Activated CD8-positive, alpha-beta memory T cell treated with anti-CD3 and anti-CD28 coated beads, Interleukin-2, amount 10 ng/mL, durations not matched to agents 7 days and 5 days (primary cell): Measurements from ENCODE around the gene NIPAL3. TPM values are rescaled to one million over a fixed set of nuclear protein-coding genes. Genes with fewer than 3 reads are reported as not detected.
A peak's percentile ranks its signal among the peaks of the same experiment; 100 is the strongest.

Source experiments
- ATAC-seq: fragments of 150-1000 bp; cut with Tn5 transposase; one replicate; pipeline ENCODE4 v1.10.0; 2021; ENCODE audit warnings: moderate library complexity
- CTCF ChIA-PET: fragments of 350-600 bp; sonication (Branson Sonifier 250); formaldehyde crosslinking; loops from one replicate; lab custom pipeline; 2021; ENCODE audit warnings: antibody characterized with exemption; lab: Charles Lee
- DNase-seq: peaks from one replicate; pipeline ENCODE4 v3.0.0-alpha.2; 2020
- H3K27ac Mint-ChIP-seq: one replicate; pipeline ENCODE4 v1.8.0; 2021; ENCODE audit warnings: mild to moderate bottlenecking, mixed read lengths
- H3K27me3 Mint-ChIP-seq: one replicate; pipeline ENCODE4 v1.8.0; 2021; ENCODE audit warnings: mixed read lengths
- H3K36me3 Mint-ChIP-seq: one replicate; pipeline ENCODE4 v1.8.0; 2021; ENCODE audit warnings: mild to moderate bottlenecking, mixed read lengths
- H3K4me1 Mint-ChIP-seq: one replicate; pipeline ENCODE4 v1.8.0; 2021; ENCODE audit warnings: mixed read lengths
- H3K4me3 Mint-ChIP-seq: one replicate; pipeline ENCODE4 v1.8.0; 2021; ENCODE audit warnings: mild to moderate bottlenecking, moderate library complexity, mixed read lengths
- H3K9me3 Mint-ChIP-seq: one replicate; pipeline ENCODE4 v1.8.0; 2022; ENCODE audit warnings: low read depth, mixed read lengths
- total RNA-seq, 2 experiments: library from RNA; stranded (reverse); gene quantifications; one replicate each; pipeline ENCODE4 v1.2.3, GENCODE V29; 2021

The NIPAL3 gene
- total RNA-seq, 2 experiments from 2014 or later = 35.4 to 44.2 TPM

GRCh38 chr1:24416666-24417391 lies 1.2 kb downstream of the NIPAL3 start:
- CTCF ChIA-PET = interaction anchor here (0.6 to 4.5 kb wide), 19 partner anchors 11 to 267 kb away, joined by 3 to 72 read pairs (median 8); partner anchors contain the start of gene RCAN3
- Mint-ChIP-seq H3K4me1 (peaks cover 52% of the 10 kb centered on the region), H3K36me3 (peaks cover 9% of the 10 kb centered on the region), H3K9me3 (no peaks in the 10 kb centered on the region), H3K27me3 (no peaks in the 10 kb centered on the region), H3K4me3 (peak overlapping the region; percentile 90), H3K27ac (peak overlapping the region; percentile 87)
- ATAC-seq (peak; percentile 28), DNase-seq (peak; percentile 89)

DNA sequence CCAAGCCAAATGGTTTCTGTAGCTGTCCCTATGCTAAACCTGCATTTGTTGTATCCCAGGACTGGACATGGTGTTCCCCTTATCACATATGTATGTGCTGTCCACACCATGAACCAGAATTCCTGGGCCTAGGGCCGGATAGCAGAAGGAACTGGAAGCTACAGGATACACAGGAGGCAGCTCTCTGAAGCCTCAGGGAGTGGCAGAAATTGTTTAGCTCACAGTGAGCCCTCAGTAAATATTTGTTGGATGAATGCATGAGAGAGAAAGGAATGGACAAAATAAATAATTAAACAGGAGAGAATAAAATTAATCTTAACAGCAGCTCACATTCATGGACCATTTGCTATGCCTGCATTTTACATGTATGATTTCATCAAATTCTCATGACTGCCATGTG lies 2.1 kb downstream of the NIPAL3 start:
- no peaks in the 10 kb centered on the region for H3K27me3 Mint-ChIP-seq
- H3K27ac Mint-ChIP-seq = peak overlapping the region; percentile 11
- CTCF ChIA-PET = interaction anchor here (1.0 to 4.5 kb wide), 10 partner anchors 11 to 219 kb away, joined by 3 to 72 read pairs (median 15); partner anchors contain the start of gene RCAN3
- H3K36me3 Mint-ChIP-seq = peaks cover 15% of the 10 kb centered on the region
- peaks cover 48% of the 10 kb centered on the region for H3K4me1 Mint-ChIP-seq
- DNase-seq (peak; percentile 21), ATAC-seq (no peak)
- no peaks in the 10 kb centered on the region for H3K9me3 Mint-ChIP-seq
- no peak overlapping the region for H3K4me3 Mint-ChIP-seq

DNA sequence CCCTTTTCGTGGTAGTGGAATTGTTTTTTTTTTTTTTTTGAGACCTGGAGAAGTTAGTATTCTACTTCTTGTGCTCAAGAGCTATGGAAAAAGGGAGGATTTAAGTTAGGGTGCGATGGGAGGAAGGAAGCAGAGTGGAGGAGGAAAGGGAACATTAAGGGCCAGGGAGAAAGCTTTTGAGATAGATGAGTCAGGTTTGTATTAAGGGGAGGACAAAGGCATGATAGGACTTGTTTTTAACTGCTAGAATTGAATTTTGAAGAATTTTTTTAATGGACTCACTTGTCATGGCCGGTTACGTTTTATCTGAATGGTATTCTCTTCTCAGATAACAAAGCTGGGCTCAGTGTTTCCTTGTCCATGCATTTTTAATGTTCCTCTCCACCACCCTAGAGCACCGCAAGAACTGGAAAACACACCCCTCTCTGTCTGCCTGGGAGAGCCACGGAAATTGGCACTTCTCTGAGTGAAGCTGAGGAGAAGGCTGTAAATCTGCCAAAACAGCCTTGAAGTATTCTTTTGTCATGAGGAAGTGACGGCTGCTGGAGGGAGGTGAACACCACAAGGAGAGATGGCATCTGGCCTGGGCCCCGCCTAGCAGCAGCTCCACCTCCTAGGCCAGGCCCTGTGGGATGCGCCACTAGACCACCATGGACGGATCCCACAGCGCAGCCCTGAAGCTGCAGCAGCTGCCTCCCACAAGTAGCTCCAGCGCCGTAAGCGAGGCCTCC lies 3.5 kb downstream of the NIPAL3 start:
- DNase-seq = no peak
- Mint-ChIP-seq H3K9me3 (no peaks in the 10 kb centered on the region), H3K4me1 (peaks cover 37% of the 10 kb centered on the region), H3K4me3 (no peak overlapping the region), H3K27me3 (no peaks in the 10 kb centered on the region), H3K36me3 (peaks cover 24% of the 10 kb centered on the region), H3K27ac (peak overlapping the region; percentile 22)
- ATAC-seq = no peak
- CTCF ChIA-PET = interaction anchor here (0.7 to 2.8 kb wide), 6 partner anchors 10 to 220 kb away, joined by 3 to 12 read pairs (median 3); no protein-coding TSS in a partner anchor

GRCh38 chr1:24420547-24420946 lies 4.9 kb downstream of the NIPAL3 start:
- ATAC-seq (no peak), DNase-seq (no peak)
- CTCF ChIA-PET = interaction anchor here (0.6 to 1.7 kb wide), 3 partner anchors 17 to 167 kb away, joined by 3 to 4 read pairs (median 4); no protein-coding TSS in a partner anchor
- no peaks in the 10 kb centered on the region for H3K27me3 Mint-ChIP-seq
- H3K4me1 Mint-ChIP-seq = peaks cover 30% of the 10 kb centered on the region
- H3K27ac Mint-ChIP-seq = no peak overlapping the region
- no peak overlapping the region for H3K4me3 Mint-ChIP-seq
- peaks cover 30% of the 10 kb centered on the region for H3K36me3 Mint-ChIP-seq
- H3K9me3 Mint-ChIP-seq = no peaks in the 10 kb centered on the region

GRCh38 chr1:24421502-24421901 lies 5.9 kb downstream of the NIPAL3 start:
- ATAC-seq (no peak), DNase-seq (no peak)
- H3K36me3 Mint-ChIP-seq = peaks cover 31% of the 10 kb centered on the region
- peaks cover 24% of the 10 kb centered on the region for H3K4me1 Mint-ChIP-seq
- no peak overlapping the region for H3K27ac Mint-ChIP-seq
- no peak overlapping the region for H3K4me3 Mint-ChIP-seq
- H3K27me3 Mint-ChIP-seq = no peaks in the 10 kb centered on the region
- no peaks in the 10 kb centered on the region for H3K9me3 Mint-ChIP-seq
- CTCF ChIA-PET = interaction anchor here (1.0 to 1.6 kb wide), 2 partner anchors 120 to 222 kb away, joined by 3 to 4 read pairs; no protein-coding TSS in a partner anchor

DNA sequence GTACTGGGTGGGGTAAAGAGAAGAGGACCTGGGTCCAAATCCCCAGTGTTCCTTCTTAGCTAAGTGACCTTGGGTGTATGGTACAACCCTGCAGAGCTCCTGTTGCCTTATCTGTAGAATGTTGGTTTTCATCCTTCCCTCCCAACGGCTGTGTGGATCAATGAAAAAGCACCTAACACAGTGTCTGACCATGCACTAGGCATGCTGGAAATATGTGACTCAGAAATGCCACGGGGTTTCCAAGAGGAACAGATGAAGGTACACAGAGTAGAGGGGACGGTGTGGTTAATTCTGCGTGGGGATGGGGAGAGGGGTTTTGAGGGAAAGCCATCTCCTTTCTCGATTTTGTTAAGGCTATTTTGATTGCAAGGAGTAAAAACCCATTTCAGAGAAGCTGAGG lies 8.6 kb downstream of the NIPAL3 start:
- H3K27ac Mint-ChIP-seq = no peak overlapping the region
- H3K36me3 Mint-ChIP-seq = peaks cover 32% of the 10 kb centered on the region
- CTCF ChIA-PET = interaction anchor here (3.1 kb wide), 1 partner anchor 9 kb away, joined by 15 read pairs; the partner anchor contains the start of gene NIPAL3
- no peak overlapping the region for H3K4me3 Mint-ChIP-seq
- H3K4me1 Mint-ChIP-seq = peaks cover under 1% of the 10 kb centered on the region
- DNase-seq = no peak
- no peaks in the 10 kb centered on the region for H3K9me3 Mint-ChIP-seq
- H3K27me3 Mint-ChIP-seq = no peaks in the 10 kb centered on the region
- no peak for ATAC-seq

DNA sequence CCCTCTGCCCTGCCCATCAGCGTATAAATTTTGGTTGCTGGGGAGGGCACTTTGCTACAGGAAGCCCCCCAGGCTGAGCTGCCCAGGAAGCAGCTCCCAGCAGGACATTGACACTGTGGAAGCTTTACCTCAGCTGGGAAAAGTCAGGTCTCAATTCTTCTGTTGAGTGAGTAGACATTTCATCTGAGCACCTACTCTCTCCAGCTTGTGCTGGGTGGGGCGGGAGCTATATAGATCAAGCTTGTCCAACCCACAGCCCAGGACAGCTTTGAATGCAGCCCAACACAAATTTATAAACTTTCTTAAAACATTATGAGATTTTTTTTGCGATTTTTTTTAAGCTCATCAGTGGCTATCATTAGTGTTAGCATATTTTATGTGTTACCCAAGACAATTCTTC lies 9.4 kb downstream of the NIPAL3 start:
- Mint-ChIP-seq H3K4me1 (peaks cover 2% of the 10 kb centered on the region), H3K36me3 (peaks cover 33% of the 10 kb centered on the region), H3K27me3 (no peaks in the 10 kb centered on the region), H3K4me3 (no peak overlapping the region), H3K9me3 (no peaks in the 10 kb centered on the region), H3K27ac (no peak overlapping the region)
- ATAC-seq = no peak
- CTCF ChIA-PET = interaction anchor here (3.1 kb wide), 1 partner anchor 10 kb away, joined by 15 read pairs; the partner anchor contains the start of gene NIPAL3
- DNase-seq = peak; percentile 8

GRCh38 chr1:24425441-24425840 lies 9.8 kb downstream of the NIPAL3 start:
- H3K9me3 Mint-ChIP-seq = no peaks in the 10 kb centered on the region
- no peak overlapping the region for H3K27ac Mint-ChIP-seq
- peaks cover 2% of the 10 kb centered on the region for H3K4me1 Mint-ChIP-seq

DNA sequence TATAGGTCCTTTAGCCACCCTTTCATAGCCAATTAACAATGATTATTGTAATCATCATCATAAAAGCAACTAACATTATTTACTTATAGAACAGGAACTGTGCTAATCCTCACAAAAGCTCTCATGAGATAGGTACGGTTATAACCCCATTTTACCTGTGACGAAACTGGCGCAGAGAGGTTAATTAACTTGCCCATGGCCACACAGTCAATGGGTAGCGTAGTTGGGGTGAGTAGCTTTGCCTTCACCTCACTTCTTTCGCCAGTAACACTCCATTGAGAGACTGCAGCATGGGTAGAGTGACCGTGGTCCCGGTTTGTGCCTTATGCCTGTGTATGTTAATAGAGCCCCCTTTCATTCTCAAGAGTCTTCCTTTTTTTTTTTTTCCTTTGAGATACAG lies 10.3 kb downstream of the NIPAL3 start:
- CTCF ChIA-PET = interaction anchor here (0.9 to 3.1 kb wide), 2 partner anchors 11 to 28 kb away, joined by 4 to 15 read pairs; partner anchors contain the start of gene NIPAL3
- no peaks in the 10 kb centered on the region for H3K9me3 Mint-ChIP-seq
- H3K4me3 Mint-ChIP-seq = no peak overlapping the region
- no peaks in the 10 kb centered on the region for H3K27me3 Mint-ChIP-seq
- peaks cover 32% of the 10 kb centered on the region for H3K36me3 Mint-ChIP-seq
- no peak overlapping the region for H3K27ac Mint-ChIP-seq
- peaks cover 2% of the 10 kb centered on the region for H3K4me1 Mint-ChIP-seq
- ATAC-seq = no peak
- DNase-seq = peak; percentile 7

More at GRCh38 chr1:24425441-24425840, 9.8 kb downstream of the NIPAL3 start:
- Mint-ChIP-seq H3K27me3 (no peaks in the 10 kb centered on the region), H3K36me3 (peaks cover 33% of the 10 kb centered on the region), H3K4me3 (no peak overlapping the region)
- DNase-seq (peak; percentile 23), ATAC-seq (no peak)
- CTCF ChIA-PET = interaction anchor here (0.9 to 3.1 kb wide), 2 partner anchors 10 to 29 kb away, joined by 4 to 15 read pairs; partner anchors contain the start of gene NIPAL3

- no peaks in the 10 kb centered on the region for H3K27me3 Mint-ChIP-seq
- peaks cover 2% of the 10 kb centered on the region for H3K4me1 Mint-ChIP-seq
- DNase-seq (peak; percentile 28), ATAC-seq (no peak)
- no peaks in the 10 kb centered on the region for H3K9me3 Mint-ChIP-seq
- no peak overlapping the region for H3K27ac Mint-ChIP-seq
- no peak overlapping the region for H3K4me3 Mint-ChIP-seq
- H3K36me3 Mint-ChIP-seq = peaks cover 27% of the 10 kb centered on the region
- CTCF ChIA-PET = no interaction called here
These were observed 11.3 kb downstream of the NIPAL3 start for GRCh38 chr1:24426744-24427544.

- DNase-seq (peak; percentile 0), ATAC-seq (no peak)
- Mint-ChIP-seq H3K9me3 (no peaks in the 10 kb centered on the region), H3K4me3 (no peak overlapping the region), H3K27ac (no peak overlapping the region), H3K27me3 (no peaks in the 10 kb centered on the region), H3K4me1 (peaks cover 2% of the 10 kb centered on the region), H3K36me3 (peaks cover 23% of the 10 kb centered on the region)
- CTCF ChIA-PET = no interaction called here
These were observed 11.9 kb downstream of the NIPAL3 start for GRCh38 chr1:24427545-24427862.

GRCh38 chr1:24435782-24436365 lies 20.3 kb downstream of the NIPAL3 start:
- Mint-ChIP-seq H3K36me3 (peaks cover 6% of the 10 kb centered on the region), H3K27ac (no peak overlapping the region), H3K4me3 (no peak overlapping the region), H3K27me3 (no peaks in the 10 kb centered on the region), H3K4me1 (no peaks in the 10 kb centered on the region), H3K9me3 (no peaks in the 10 kb centered on the region)
- DNase-seq (no peak), ATAC-seq (no peak)
- CTCF ChIA-PET = interaction anchor here (1.5 kb wide), 1 partner anchor 237 kb away, joined by 3 read pairs; no protein-coding TSS in a partner anchor
